Panc1 (cell line): ENCODE data around the gene HSDL1.

Experiments used
- POLR2AphosphoS5 ChIP-seq: IDR thresholded peaks from 2 replicates; pipeline ENCODE4 v1.6.1; 2012; ENCODE audit warnings: mild to moderate bottlenecking, low read depth, low read length, moderate library complexity
- TF ChIP-seq, protein P1 (sequence below): fragments of 450-650 bp; IDR thresholded peaks from 2 replicates; pipeline ENCODE4 v1.5.1; 2017; ENCODE audit warnings: mild to moderate bottlenecking

- TF ChIP-seq, protein P1, sequence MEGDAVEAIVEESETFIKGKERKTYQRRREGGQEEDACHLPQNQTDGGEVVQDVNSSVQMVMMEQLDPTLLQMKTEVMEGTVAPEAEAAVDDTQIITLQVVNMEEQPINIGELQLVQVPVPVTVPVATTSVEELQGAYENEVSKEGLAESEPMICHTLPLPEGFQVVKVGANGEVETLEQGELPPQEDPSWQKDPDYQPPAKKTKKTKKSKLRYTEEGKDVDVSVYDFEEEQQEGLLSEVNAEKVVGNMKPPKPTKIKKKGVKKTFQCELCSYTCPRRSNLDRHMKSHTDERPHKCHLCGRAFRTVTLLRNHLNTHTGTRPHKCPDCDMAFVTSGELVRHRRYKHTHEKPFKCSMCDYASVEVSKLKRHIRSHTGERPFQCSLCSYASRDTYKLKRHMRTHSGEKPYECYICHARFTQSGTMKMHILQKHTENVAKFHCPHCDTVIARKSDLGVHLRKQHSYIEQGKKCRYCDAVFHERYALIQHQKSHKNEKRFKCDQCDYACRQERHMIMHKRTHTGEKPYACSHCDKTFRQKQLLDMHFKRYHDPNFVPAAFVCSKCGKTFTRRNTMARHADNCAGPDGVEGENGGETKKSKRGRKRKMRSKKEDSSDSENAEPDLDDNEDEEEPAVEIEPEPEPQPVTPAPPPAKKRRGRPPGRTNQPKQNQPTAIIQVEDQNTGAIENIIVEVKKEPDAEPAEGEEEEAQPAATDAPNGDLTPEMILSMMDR = no peak
- TF ChIP-seq POLR2AphosphoS5 = no peak
These were observed 8.8 kb upstream of the HSDL1 start for GRCh38 chr16:84153660-84154214.
